Keratinocyte (primary cell): ENCODE results near the gene RAD9B. TPM values are rescaled to one million over a fixed set of nuclear protein-coding genes. Genes with fewer than 3 reads are reported as not detected.

ENCODE experiments used
- DNase-seq: peaks from one replicate; pipeline ENCODE4 v3.0.0-alpha.2; 2011; ENCODE audit warnings: low read depth, missing footprints, low spot score
- FAIRE-seq: peaks from 2 replicates; lab custom pipeline; 2011; peaks lifted over from hg19 to GRCh38; lab: Jason Lieb, UNC
- H2AFZ ChIP-seq: 2 replicates; pipeline ENCODE4 v1.6.0; 2012; ENCODE audit warnings: low read length, control low read depth, inconsistent platforms; ENCODE audit not compliant: control insufficient read depth
- H3K27ac ChIP-seq: 2 replicates; pipeline ENCODE4 v1.5.1; 2011; ENCODE audit warnings: low read length; ENCODE audit not compliant: control insufficient read depth, insufficient read depth
- H3K27me3 ChIP-seq: 3 replicates; pipeline ENCODE4 v1.6.0; 2011; ENCODE audit warnings: low read length; ENCODE audit not compliant: control insufficient read depth, insufficient read depth; ENCODE audit errors: extremely low read depth
- H3K36me3 ChIP-seq, 2 experiments: 2 replicates in 1 of 2; 3 replicates in 1 of 2; pipeline ENCODE4 v1.5.1; 2011; ENCODE audit warnings: low read length in 2 of 2, mild to moderate bottlenecking in 1 of 2; ENCODE audit not compliant: control insufficient read depth in 2 of 2, insufficient read depth in 2 of 2; ENCODE audit errors: extremely low read depth in 1 of 2
- H3K4me1 ChIP-seq: 3 replicates; pipeline ENCODE4 v1.5.1; 2011; ENCODE audit warnings: low read length; ENCODE audit not compliant: control insufficient read depth, insufficient read depth; ENCODE audit errors: extremely low read depth
- H3K4me2 ChIP-seq: 3 replicates; pipeline ENCODE4 v1.6.0; 2011; ENCODE audit warnings: low read depth, low read length; ENCODE audit not compliant: control insufficient read depth, insufficient read depth; ENCODE audit errors: extremely low read depth
- H3K4me3 ChIP-seq, 3 experiments: fragments of 200-600 bp in 1 of 3; sonication (generic) in 1 of 3; 2 replicates in 2 of 3; 3 replicates in 1 of 3; pipeline ENCODE4 v1.5.1; 2011 to 2016; ENCODE audit warnings: low read length in 3 of 3, mild to moderate bottlenecking in 3 of 3, control low read depth in 2 of 3, inconsistent platforms in 1 of 3, low read depth in 1 of 3, mixed read lengths in 1 of 3, mixed run types in 1 of 3, moderate library complexity in 1 of 3; ENCODE audit not compliant: control insufficient read depth in 2 of 3, insufficient read depth in 2 of 3; ENCODE audit errors: extremely low read depth in 1 of 3
- H3K79me2 ChIP-seq: 2 replicates; pipeline ENCODE4 v1.6.0; 2012; ENCODE audit warnings: low read length; ENCODE audit not compliant: control insufficient read depth, insufficient read depth
- H3K9ac ChIP-seq: 3 replicates; pipeline ENCODE4 v1.6.0; 2011; ENCODE audit warnings: low read length; ENCODE audit not compliant: control insufficient read depth, insufficient read depth; ENCODE audit errors: extremely low read depth
- H3K9me1 ChIP-seq: 3 replicates; pipeline ENCODE4 v1.6.0; 2011; ENCODE audit warnings: low read length; ENCODE audit not compliant: control insufficient read depth, insufficient read depth; ENCODE audit errors: extremely low read depth
- H3K9me3 ChIP-seq: 2 replicates; pipeline ENCODE4 v1.5.1; 2012; ENCODE audit warnings: low read depth, low read length; ENCODE audit not compliant: control insufficient read depth
- H4K20me1 ChIP-seq: 3 replicates; pipeline ENCODE4 v1.6.0; 2011; ENCODE audit warnings: low read length; ENCODE audit not compliant: control insufficient read depth, insufficient read depth; ENCODE audit errors: extremely low read depth
- EZH2 ChIP-seq: IDR thresholded peaks from one replicate; pipeline ENCODE4 v1.6.1; 2012; ENCODE audit warnings: inconsistent platforms, mild to moderate bottlenecking, low read length, moderate library complexity
- dilution Hi-C: fragments of 300-500 bp; cut with MboI; formaldehyde crosslinking; loops from one replicate; pipeline ENCODE4 v1.7.0; 2020; ENCODE audit warnings: low sequenced_read_pairs; ENCODE audit not compliant: extremely low pct_ligation_motif_present
- polyA plus RNA-seq, 5 experiments: library from polyadenylated mRNA; depleted of rRNA in 3 of 5; stranded (reverse) in 3 of 5; stranded (forward) in 1 of 5; unstranded in 1 of 5; fragments of >200 nt; gene quantifications; 1 replicate in 1 of 5; 2 replicates in 3 of 5; 3 replicates in 1 of 5; pipeline versions ENCODE4 v1.2.1 to v1.2.3, GENCODE V29; 2011 to 2012; ENCODE audit warnings: missing spikeins in 2 of 5, low read depth in 1 of 5, low replicate concordance in 1 of 5
- TF ChIP-seq, protein P1 (sequence below), 3 experiments: IDR thresholded peaks in 1 of 3; conservative IDR thresholded peaks in 1 of 3; optimal IDR thresholded peaks in 1 of 3; 2 replicates in 2 of 3; 3 replicates in 1 of 3; pipeline versions ENCODE3 to v1.5.1; 2011; ENCODE audit warnings: low read length in 3 of 3, mild to moderate bottlenecking in 3 of 3, moderate library complexity in 2 of 3, control low read depth in 1 of 3, inconsistent platforms in 1 of 3; ENCODE audit not compliant: insufficient read depth in 2 of 3; ENCODE audit errors: extremely low read depth in 1 of 3

RAD9B gene
- polyA plus RNA-seq, 1 donor (not counting 4 experiments of a cell fraction or from before 2014, with no cell fraction given), result 0.31 TPM

DNA sequence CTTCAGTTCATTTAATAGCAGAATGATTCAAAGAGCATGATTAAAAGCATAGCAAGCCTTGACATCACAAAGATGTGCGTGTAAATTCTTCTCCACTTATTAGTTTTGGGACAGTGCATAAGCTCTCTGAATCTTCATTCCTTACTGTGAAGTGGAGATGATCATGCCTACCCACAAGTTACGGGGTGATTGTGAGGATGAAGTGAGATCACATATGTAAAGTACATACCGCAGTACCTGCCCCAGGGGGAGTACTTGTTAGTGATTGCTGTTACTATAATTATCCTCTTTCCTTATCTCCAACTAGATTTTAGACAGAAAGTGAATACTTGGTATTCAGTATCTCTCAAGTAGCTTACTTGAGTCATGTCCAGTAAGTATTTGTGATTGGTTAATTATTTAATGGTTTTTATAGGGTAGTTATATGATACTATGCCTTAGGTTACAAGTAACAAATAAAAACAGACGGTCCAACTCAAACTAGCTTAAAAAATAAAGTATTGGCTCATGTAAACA lies 6.0 kb downstream of the RAD9B start:
- Histone ChIP-seq H4K20me1 (no peaks in the 10 kb centered on the region), H3K27me3 (no peaks in the 10 kb centered on the region), H3K4me2 (no peak overlapping the region), H3K36me3 (no peaks in the 10 kb centered on the region), H3K9me3 (no peaks in the 10 kb centered on the region), H3K27ac (no peak overlapping the region), H3K9ac (no peak overlapping the region), H3K4me3 (no peak overlapping the region), H3K9me1 (no peaks in the 10 kb centered on the region), H3K4me1 (peaks cover 2% of the 10 kb centered on the region), H2AFZ (no peak overlapping the region), H3K79me2 (no peaks in the 10 kb centered on the region)
- FAIRE-seq (no peak), DNase-seq (no peak)
- TF ChIP-seq, protein P1, sequence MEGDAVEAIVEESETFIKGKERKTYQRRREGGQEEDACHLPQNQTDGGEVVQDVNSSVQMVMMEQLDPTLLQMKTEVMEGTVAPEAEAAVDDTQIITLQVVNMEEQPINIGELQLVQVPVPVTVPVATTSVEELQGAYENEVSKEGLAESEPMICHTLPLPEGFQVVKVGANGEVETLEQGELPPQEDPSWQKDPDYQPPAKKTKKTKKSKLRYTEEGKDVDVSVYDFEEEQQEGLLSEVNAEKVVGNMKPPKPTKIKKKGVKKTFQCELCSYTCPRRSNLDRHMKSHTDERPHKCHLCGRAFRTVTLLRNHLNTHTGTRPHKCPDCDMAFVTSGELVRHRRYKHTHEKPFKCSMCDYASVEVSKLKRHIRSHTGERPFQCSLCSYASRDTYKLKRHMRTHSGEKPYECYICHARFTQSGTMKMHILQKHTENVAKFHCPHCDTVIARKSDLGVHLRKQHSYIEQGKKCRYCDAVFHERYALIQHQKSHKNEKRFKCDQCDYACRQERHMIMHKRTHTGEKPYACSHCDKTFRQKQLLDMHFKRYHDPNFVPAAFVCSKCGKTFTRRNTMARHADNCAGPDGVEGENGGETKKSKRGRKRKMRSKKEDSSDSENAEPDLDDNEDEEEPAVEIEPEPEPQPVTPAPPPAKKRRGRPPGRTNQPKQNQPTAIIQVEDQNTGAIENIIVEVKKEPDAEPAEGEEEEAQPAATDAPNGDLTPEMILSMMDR (optimal IDR thresholded peaks at IDR 0.05 in 1 of 3, IDR thresholded peaks at IDR 0.05 in 1 of 3, conservative IDR thresholded peaks at IDR 0.05 in 1 of 3; ENCODE audit: extremely low read depth in 1 of 3, insufficient read depth in 2 of 3, low read length in 3 of 3), result no peak
- no peak for TF ChIP-seq EZH2
- dilution Hi-C loops, result no loop called here

DNA sequence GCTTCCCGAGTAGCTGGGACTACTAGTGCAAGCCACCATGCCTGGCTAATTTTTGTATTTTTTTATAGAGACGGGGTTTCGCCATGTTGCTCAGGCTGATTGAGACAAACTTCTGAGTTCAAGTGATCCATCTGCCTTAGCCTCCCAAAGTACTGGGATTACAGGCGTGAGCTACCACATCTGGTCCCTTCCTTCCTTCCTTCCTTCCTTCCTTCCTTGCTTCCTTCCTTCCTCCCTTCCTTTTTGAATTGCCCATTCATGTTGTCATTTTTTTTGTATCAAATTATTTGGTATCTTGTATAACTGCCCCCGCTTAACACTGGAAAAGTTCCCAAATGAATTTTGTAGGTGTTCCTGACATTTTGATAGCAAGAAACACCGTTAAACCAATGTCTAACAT lies 11.7 kb downstream of the RAD9B start:
- H3K79me2 ChIP-seq, result no peaks in the 10 kb centered on the region
- H3K9me1 ChIP-seq, result no peaks in the 10 kb centered on the region
- H2AFZ ChIP-seq, result no peak overlapping the region
- no peak for TF ChIP-seq EZH2
- TF ChIP-seq, protein P1 (optimal IDR thresholded peaks at IDR 0.05 in 1 of 3, IDR thresholded peaks at IDR 0.05 in 1 of 3, conservative IDR thresholded peaks at IDR 0.05 in 1 of 3; ENCODE audit: extremely low read depth in 1 of 3, insufficient read depth in 2 of 3, low read length in 3 of 3), result no peak
- FAIRE-seq (no peak), DNase-seq (no peak)
- H3K4me1 ChIP-seq, result peaks cover 2% of the 10 kb centered on the region
- no peak overlapping the region for H3K4me3 ChIP-seq
- H3K36me3 ChIP-seq, result no peaks in the 10 kb centered on the region
- H3K27me3 ChIP-seq, result no peaks in the 10 kb centered on the region
- H3K27ac ChIP-seq, result no peak overlapping the region
- dilution Hi-C loops, result no loop called here
- no peaks in the 10 kb centered on the region for H4K20me1 ChIP-seq
- no peak overlapping the region for H3K4me2 ChIP-seq
- no peaks in the 10 kb centered on the region for H3K9me3 ChIP-seq
- no peak overlapping the region for H3K9ac ChIP-seq
